Measurements from ENCODE around the gene STK33. TPM values are rescaled to one million over a fixed set of nuclear protein-coding genes. Genes with fewer than 3 reads are reported as not detected.

The STK33 gene
- total and polyA plus RNA-seq, 4 experiments from 2014 or later = not detected

DNA sequence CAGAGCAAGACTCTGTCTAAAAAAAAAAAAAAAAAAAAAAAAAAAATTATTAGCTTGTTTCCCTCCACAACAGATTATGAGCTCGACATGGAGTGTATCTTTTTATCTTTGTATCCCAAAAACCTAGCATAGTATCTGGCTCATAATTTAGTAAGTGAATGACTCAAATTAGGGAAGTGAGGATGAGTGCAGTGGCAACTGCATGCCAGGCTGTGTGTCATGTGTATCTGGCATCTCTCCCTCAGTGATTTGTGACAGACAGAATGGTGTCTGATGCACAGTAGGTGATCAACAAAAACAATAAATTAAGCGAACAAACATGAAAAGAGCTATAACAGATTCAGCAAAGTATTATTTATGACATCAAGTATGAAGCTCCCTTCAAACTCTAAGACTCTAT is 7.2 kb downstream of the STK33 start:
- H3K27ac Mint-ChIP-seq = no peak overlapping the region
- no peaks in the 10 kb centered on the region for H3K36me3 Mint-ChIP-seq
- Histone ChIP-seq H3K4me1 (ENCODE audit: insufficient read depth, low read length) (no peaks in the 10 kb centered on the region), H3K4me3 (ENCODE audit: low read length in 2 of 2) (no peak overlapping the region), H3K27ac (ENCODE audit: low read depth, low read length) (no peak overlapping the region), H3K9me3 (ENCODE audit: control insufficient read depth in 1 of 2, low read length in 2 of 2) (no peaks in the 10 kb centered on the region), H3K36me3 (ENCODE audit: insufficient read depth, low read length) (no peaks in the 10 kb centered on the region), H3K27me3 (ENCODE audit: insufficient read depth, low read length) (no peaks in the 10 kb centered on the region)
- no peak for DNase-seq
- H3K4me3 Mint-ChIP-seq = no peak overlapping the region
- ChIA-PET CTCF (ENCODE audit: partially characterized antibody) (interaction anchor here (0.6 to 1.3 kb wide), 3 partner anchors 11 to 386 kb away, joined by 3 to 4 read pairs (median 3); no protein-coding TSS in a partner anchor), POLR2A (ENCODE audit: partially characterized antibody) (no interaction called here)
- H3K9me3 Mint-ChIP-seq = peaks cover 0 to 11% (median 7%) of the 10 kb centered on the region in 8 donors
- intact Hi-C loops (cut with micrococcal nuclease) = no loop called here
- H3K27me3 Mint-ChIP-seq = peaks cover 14 to 31% of the 10 kb centered on the region in 2 donors
- H3K4me1 Mint-ChIP-seq = no peaks in the 10 kb centered on the region

DNA sequence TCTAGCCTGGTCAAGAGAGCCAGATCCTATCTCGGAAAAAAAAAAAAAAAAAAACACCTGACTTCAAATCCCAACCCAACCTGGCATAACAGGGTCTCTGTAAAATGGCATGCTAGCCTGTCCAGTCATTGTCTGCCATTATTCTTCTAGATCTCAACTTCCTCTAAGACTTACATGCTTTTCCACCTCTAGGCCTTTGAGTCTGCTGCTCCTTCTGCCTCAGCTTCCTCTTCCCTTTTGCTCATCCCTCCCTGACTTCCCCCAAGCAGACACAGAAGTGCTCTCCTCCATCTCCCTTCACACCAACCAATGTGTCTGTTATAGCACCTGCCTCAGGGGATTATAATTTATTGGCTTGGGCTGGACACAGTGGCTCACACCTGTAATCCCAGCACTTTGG is 7.8 kb downstream of the STK33 start:
- Histone ChIP-seq H3K4me3 (ENCODE audit: low read length in 2 of 2) (no peak overlapping the region), H3K4me1 (ENCODE audit: insufficient read depth, low read length) (no peaks in the 10 kb centered on the region), H3K36me3 (ENCODE audit: insufficient read depth, low read length) (no peaks in the 10 kb centered on the region), H3K9me3 (ENCODE audit: control insufficient read depth in 1 of 2, low read length in 2 of 2) (no peaks in the 10 kb centered on the region), H3K27me3 (ENCODE audit: insufficient read depth, low read length) (no peaks in the 10 kb centered on the region), H3K27ac (ENCODE audit: low read depth, low read length) (no peak overlapping the region)
- Mint-ChIP-seq H3K4me3 (no peak overlapping the region), H3K27me3 (peaks cover 18 to 27% of the 10 kb centered on the region in 2 donors), H3K36me3 (no peaks in the 10 kb centered on the region), H3K4me1 (no peaks in the 10 kb centered on the region), H3K27ac (no peak overlapping the region), H3K9me3 (peaks cover 0 to 11% (median 7%) of the 10 kb centered on the region in 8 donors)
- DNase-seq = no peak
- CTCF ChIA-PET (ENCODE audit: partially characterized antibody) = interaction anchor here (0.6 to 1.3 kb wide), 2 partner anchors 11 to 40 kb away, joined by 3 read pairs; no protein-coding TSS in a partner anchor
- intact Hi-C loops (cut with micrococcal nuclease) = no loop called here
- POLR2A ChIA-PET (ENCODE audit: partially characterized antibody) = no interaction called here

GRCh38 chr11:8584511-8584910 is 9.5 kb downstream of the STK33 start:
- Mint-ChIP-seq H3K36me3 (no peaks in the 10 kb centered on the region), H3K4me1 (no peaks in the 10 kb centered on the region), H3K27me3 (peaks cover 27 to 31% of the 10 kb centered on the region in 2 donors), H3K4me3 (no peak overlapping the region), H3K9me3 (peaks cover 0 to 14% (median 11%) of the 10 kb centered on the region in 8 donors), H3K27ac (no peak overlapping the region)
- intact Hi-C loops (cut with micrococcal nuclease) = no loop called here
- H3K4me1 ChIP-seq (ENCODE audit: insufficient read depth, low read length) = no peaks in the 10 kb centered on the region
- H3K27ac ChIP-seq (ENCODE audit: low read depth, low read length) = no peak overlapping the region
- no peak for DNase-seq
- ChIA-PET POLR2A (ENCODE audit: partially characterized antibody) (no interaction called here), CTCF (ENCODE audit: partially characterized antibody) (interaction anchor here (0.7 to 1.1 kb wide), 2 partner anchors 18 to 55 kb away, joined by 3 read pairs; no protein-coding TSS in a partner anchor)
- no peak overlapping the region for H3K4me3 ChIP-seq (ENCODE audit: low read length in 2 of 2)
- H3K27me3 ChIP-seq (ENCODE audit: insufficient read depth, low read length) = no peaks in the 10 kb centered on the region
- H3K9me3 ChIP-seq (ENCODE audit: control insufficient read depth in 1 of 2, low read length in 2 of 2) = no peaks in the 10 kb centered on the region
- H3K36me3 ChIP-seq (ENCODE audit: insufficient read depth, low read length) = no peaks in the 10 kb centered on the region

DNA sequence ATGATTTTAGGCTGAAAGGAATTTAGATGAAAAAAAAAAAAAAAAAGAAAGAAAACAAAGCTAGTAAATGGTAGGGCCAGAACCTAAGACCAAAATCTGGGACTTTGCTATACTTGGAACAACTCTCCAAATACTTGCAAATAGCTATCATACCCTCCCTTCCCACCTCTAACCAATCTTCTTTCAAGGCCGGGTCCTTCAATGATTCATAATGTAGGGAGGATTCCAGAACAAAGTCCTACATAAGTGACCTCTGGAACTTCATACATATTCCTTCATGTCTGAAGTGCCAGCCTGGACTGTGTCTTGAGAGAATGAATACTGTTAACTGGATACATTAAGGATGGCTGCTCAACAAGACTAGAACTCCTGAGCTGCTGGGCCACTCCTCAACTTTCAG is 9.9 kb downstream of the STK33 start:
- H3K27me3 ChIP-seq (ENCODE audit: insufficient read depth, low read length) = no peaks in the 10 kb centered on the region
- CTCF ChIA-PET (ENCODE audit: partially characterized antibody) = interaction anchor here (0.7 to 1.1 kb wide), 2 partner anchors 17 to 55 kb away, joined by 3 read pairs; no protein-coding TSS in a partner anchor

GRCh38 chr11:8581300-8581699 is 12.7 kb downstream of the STK33 start:
- no peaks in the 10 kb centered on the region for H3K27me3 ChIP-seq (ENCODE audit: insufficient read depth, low read length)
- H3K27me3 Mint-ChIP-seq = peaks cover 16 to 22% of the 10 kb centered on the region in 2 donors
- H3K27ac Mint-ChIP-seq = no peak overlapping the region
- ChIA-PET POLR2A (ENCODE audit: partially characterized antibody) (no interaction called here), CTCF (ENCODE audit: partially characterized antibody) (interaction anchor here (0.9 kb wide), 1 partner anchor 15 kb away, joined by 3 read pairs; no protein-coding TSS in a partner anchor)
- DNase-seq = no peak
- H3K4me3 ChIP-seq (ENCODE audit: low read length in 2 of 2) = no peak overlapping the region
- no peak overlapping the region for H3K4me3 Mint-ChIP-seq
- peaks cover 0 to 13% (median 6%) of the 10 kb centered on the region in 8 donors for H3K9me3 Mint-ChIP-seq
- no peaks in the 10 kb centered on the region for H3K36me3 ChIP-seq (ENCODE audit: insufficient read depth, low read length)
- H3K9me3 ChIP-seq (ENCODE audit: control insufficient read depth in 1 of 2, low read length in 2 of 2) = no peaks in the 10 kb centered on the region
- H3K4me1 Mint-ChIP-seq = no peaks in the 10 kb centered on the region
- H3K27ac ChIP-seq (ENCODE audit: low read depth, low read length) = no peak overlapping the region
- no peaks in the 10 kb centered on the region for H3K4me1 ChIP-seq (ENCODE audit: insufficient read depth, low read length)
- H3K36me3 Mint-ChIP-seq = no peaks in the 10 kb centered on the region
- intact Hi-C loops (cut with micrococcal nuclease) = no loop called here

More for the DNA sequence above, 9.9 kb downstream of the STK33 start:
- intact Hi-C loops (cut with micrococcal nuclease) = no loop called here
- no peak overlapping the region for H3K27ac ChIP-seq (ENCODE audit: low read depth, low read length)
- Mint-ChIP-seq H3K4me1 (no peaks in the 10 kb centered on the region), H3K36me3 (no peaks in the 10 kb centered on the region), H3K27me3 (peaks cover 28 to 30% of the 10 kb centered on the region in 2 donors), H3K9me3 (peaks cover 0 to 14% (median 11%) of the 10 kb centered on the region in 8 donors), H3K4me3 (no peak overlapping the region), H3K27ac (no peak overlapping the region)
- POLR2A ChIA-PET (ENCODE audit: partially characterized antibody) = no interaction called here
- H3K36me3 ChIP-seq (ENCODE audit: insufficient read depth, low read length) = no peaks in the 10 kb centered on the region
- H3K4me1 ChIP-seq (ENCODE audit: insufficient read depth, low read length) = no peaks in the 10 kb centered on the region
- H3K9me3 ChIP-seq (ENCODE audit: control insufficient read depth in 1 of 2, low read length in 2 of 2) = no peaks in the 10 kb centered on the region
- DNase-seq = no peak
- no peak overlapping the region for H3K4me3 ChIP-seq (ENCODE audit: low read length in 2 of 2)

- no peaks in the 10 kb centered on the region for H3K36me3 ChIP-seq (ENCODE audit: insufficient read depth, low read length)
- POLR2A ChIA-PET (ENCODE audit: partially characterized antibody) = no interaction called here
- H3K4me1 ChIP-seq (ENCODE audit: insufficient read depth, low read length) = no peaks in the 10 kb centered on the region
- Mint-ChIP-seq H3K9me3 (peaks cover 0 to 13% (median 6%) of the 10 kb centered on the region in 8 donors), H3K4me1 (no peaks in the 10 kb centered on the region), H3K27ac (no peak overlapping the region), H3K27me3 (peaks cover 12 to 17% of the 10 kb centered on the region in 2 donors), H3K36me3 (no peaks in the 10 kb centered on the region), H3K4me3 (no peak overlapping the region)
- H3K9me3 ChIP-seq (ENCODE audit: control insufficient read depth in 1 of 2, low read length in 2 of 2) = no peaks in the 10 kb centered on the region
- no peak for DNase-seq
- no peak overlapping the region for H3K4me3 ChIP-seq (ENCODE audit: low read length in 2 of 2)
- H3K27ac ChIP-seq (ENCODE audit: low read depth, low read length) = no peak overlapping the region
- H3K27me3 ChIP-seq (ENCODE audit: insufficient read depth, low read length) = no peaks in the 10 kb centered on the region
- intact Hi-C loops (cut with micrococcal nuclease) = no loop called here
- CTCF ChIA-PET (ENCODE audit: partially characterized antibody) = no interaction called here
These were observed 16.0 kb downstream of the STK33 start for GRCh38 chr11:8577791-8578581.

GRCh38 chr11:8574798-8575197 is 19.2 kb downstream of the STK33 start:
- CTCF ChIA-PET (ENCODE audit: partially characterized antibody) = interaction anchor here (1.4 kb wide), 1 partner anchor 12 kb away, joined by 5 read pairs; no protein-coding TSS in a partner anchor
- H3K36me3 Mint-ChIP-seq = no peaks in the 10 kb centered on the region
- H3K9me3 Mint-ChIP-seq = peaks cover 0 to 9% (median 4%) of the 10 kb centered on the region in 8 donors
- H3K36me3 ChIP-seq (ENCODE audit: insufficient read depth, low read length) = no peaks in the 10 kb centered on the region
- H3K27me3 Mint-ChIP-seq = peaks cover 13 to 14% of the 10 kb centered on the region in 2 donors
- H3K4me3 ChIP-seq (ENCODE audit: low read length in 2 of 2) = no peak overlapping the region
- no peaks in the 10 kb centered on the region for H3K27me3 ChIP-seq (ENCODE audit: insufficient read depth, low read length)
- H3K9me3 ChIP-seq (ENCODE audit: control insufficient read depth in 1 of 2, low read length in 2 of 2) = no peaks in the 10 kb centered on the region
- POLR2A ChIA-PET (ENCODE audit: partially characterized antibody) = no interaction called here
- intact Hi-C loops (cut with micrococcal nuclease) = no loop called here
- H3K4me1 ChIP-seq (ENCODE audit: insufficient read depth, low read length) = no peaks in the 10 kb centered on the region
- DNase-seq = no peak
- no peaks in the 10 kb centered on the region for H3K4me1 Mint-ChIP-seq
- no peak overlapping the region for H3K27ac ChIP-seq (ENCODE audit: low read depth, low read length)
- no peak overlapping the region for H3K27ac Mint-ChIP-seq
- H3K4me3 Mint-ChIP-seq = no peak overlapping the region
